Tibial nerve (tissue), 4 donors: ENCODE measurements around the gene PIPOX.

Experiments
- CTCF ChIP-seq, 5 experiments: fragments of 200-600 bp in 3 of 5; fragments of 450-650 bp in 2 of 5; sonication (generic) in 3 of 5; IDR thresholded peaks; one replicate each; pipeline ENCODE4 v1.5.1; 2016 to 2019; ENCODE audit warnings: antibody characterized with exemption in 5 of 5, mild to moderate bottlenecking in 3 of 5, moderate library complexity in 2 of 5
- EP300 ChIP-seq, 2 donors: sonication (generic); formaldehyde crosslinking; IDR thresholded peaks; one replicate each; pipeline ENCODE4 v1.6.1; 2017; ENCODE audit warnings: antibody characterized with exemption in 2 of 2, mild to moderate bottlenecking in 1 of 2
- POLR2A ChIP-seq, 2 donors: fragments of 450-650 bp; IDR thresholded peaks; one replicate each; pipeline ENCODE4 v1.6.1; 2017; ENCODE audit warnings: antibody characterized with exemption in 2 of 2, mild to moderate bottlenecking in 2 of 2, moderate library complexity in 2 of 2

GRCh38 chr17:29041571-29041970, 1.4 kb upstream of the PIPOX start:
- no peak for TF ChIP-seq CTCF (IDR thresholded peaks at IDR 0.05)
- no peak for TF ChIP-seq POLR2A (IDR thresholded peaks at IDR 0.05)
- TF ChIP-seq EP300 (IDR thresholded peaks at IDR 0.05), result no peak
